GM23338 (cell line): ENCODE data around the gene MAD2L1BP. TPM values are rescaled to one million over a fixed set of nuclear protein-coding genes. Genes with fewer than 3 reads are reported as not detected.

Experiments used
- ATAC-seq: fragments of 200-7000 bp; cut with Tn5 transposase; 3 replicates; pipeline ENCODE4 v1.9.1; 2020
- DNase-seq: peaks from one replicate; pipeline ENCODE4 v3.0.0-alpha.2; 2015; ENCODE audit warnings: low spot score
- H2AFZ ChIP-seq: fragments of 200-600 bp; sonication (generic); 2 replicates; pipeline ENCODE4 v1.8.0; 2016; ENCODE audit warnings: antibody characterized with exemption, mild to moderate bottlenecking, moderate library complexity
- H3F3A ChIP-seq: fragments of 200-600 bp; sonication (generic); replicated peaks from 2 replicates; pipeline ENCODE4 v1.8.0; 2017; ENCODE audit warnings: antibody characterized with exemption, mixed run types, low read depth
- H3K27ac ChIP-seq: fragments of 200-600 bp; sonication (generic); 2 replicates; pipeline ENCODE4 v1.6.1; 2016; ENCODE audit warnings: low read depth
- H3K27me3 ChIP-seq: fragments of 200-600 bp; sonication (generic); 2 replicates; pipeline ENCODE4 v1.8.0; 2016; ENCODE audit warnings: mild to moderate bottlenecking, mixed run types, moderate library complexity; ENCODE audit not compliant: insufficient read depth
- H3K36me3 ChIP-seq: fragments of 200-600 bp; sonication (generic); 2 replicates; pipeline ENCODE4 v1.8.0; 2016; ENCODE audit warnings: mild to moderate bottlenecking; ENCODE audit not compliant: insufficient read depth
- H3K4me1 ChIP-seq: fragments of 200-600 bp; sonication (generic); 2 replicates; pipeline ENCODE4 v1.8.0; 2016; ENCODE audit warnings: mild to moderate bottlenecking, moderate library complexity; ENCODE audit not compliant: insufficient read depth
- H3K4me2 ChIP-seq: fragments of 200-600 bp; sonication (generic); 2 replicates; pipeline ENCODE4 v1.7.1; 2017; ENCODE audit warnings: mixed run types
- H3K4me3 ChIP-seq: fragments of 200-600 bp; sonication (generic); 2 replicates; pipeline ENCODE4 v1.6.1; 2016; ENCODE audit warnings: mixed run types
- H3K79me2 ChIP-seq: fragments of 200-600 bp; sonication (generic); replicated peaks from 2 replicates; pipeline ENCODE4 v1.8.0; 2017; ENCODE audit warnings: mild to moderate bottlenecking; ENCODE audit not compliant: insufficient read depth
- H3K9me2 ChIP-seq: fragments of 200-600 bp; sonication (generic); 2 replicates; pipeline ENCODE4 v1.8.0; 2017; ENCODE audit not compliant: insufficient read depth
- H4K20me1 ChIP-seq: fragments of 200-600 bp; sonication (generic); replicated peaks from 2 replicates; pipeline ENCODE4 v1.8.0; 2017; ENCODE audit warnings: mild to moderate bottlenecking; ENCODE audit not compliant: insufficient read depth
- H3K27ac Mint-ChIP-seq: 2 replicates; pipeline ENCODE4 v1.8.0; 2020; ENCODE audit warnings: inconsistent platforms, mild to moderate bottlenecking, moderate library complexity, mixed read lengths
- H3K27me3 Mint-ChIP-seq: 3 replicates; pipeline ENCODE4 v1.8.0; 2022; ENCODE audit warnings: low read depth, mild to moderate bottlenecking, moderate library complexity, mixed read lengths, inconsistent platforms; ENCODE audit not compliant: insufficient read depth, poor library complexity
- H3K36me3 Mint-ChIP-seq: 3 replicates; pipeline ENCODE4 v1.8.0; 2021; ENCODE audit warnings: low read depth, mild to moderate bottlenecking, inconsistent platforms, moderate library complexity, mixed read lengths
- H3K4me1 Mint-ChIP-seq: 3 replicates; pipeline ENCODE4 v1.8.0; 2020; ENCODE audit warnings: mild to moderate bottlenecking, inconsistent platforms, mixed read lengths
- H3K4me3 Mint-ChIP-seq: 3 replicates; pipeline ENCODE4 v1.8.0; 2021; ENCODE audit warnings: moderate library complexity, mild to moderate bottlenecking, inconsistent platforms, mixed read lengths
- H3K9me3 Mint-ChIP-seq: 3 replicates; pipeline ENCODE4 v1.8.0; 2020; ENCODE audit warnings: moderate library complexity, mild to moderate bottlenecking, inconsistent platforms, mixed read lengths
- CREB1 ChIP-seq: fragments of 250-450 bp; sonication (Bioruptor Pico); IDR thresholded peaks from 2 replicates; pipeline ENCODE4 v1.5.0; 2020; ENCODE audit warnings: low read depth, mild to moderate bottlenecking, moderate library complexity
- CTCF ChIP-seq, 2 experiments: fragments of 200-600 bp in 1 of 2; sonication (generic) in 1 of 2; conservative IDR thresholded peaks; 2 replicates each; pipeline versions ENCODE4 v1.5.1 to v1.6.1; 2016 to 2017; ENCODE audit warnings: antibody characterized with exemption in 2 of 2, low read depth in 2 of 2, mild to moderate bottlenecking in 2 of 2, moderate library complexity in 1 of 2
- ETS1 ChIP-seq: IDR thresholded peaks from 2 replicates; pipeline ENCODE4 v1.6.1; 2016; ENCODE audit warnings: antibody characterized with exemption
- EZH2 ChIP-seq: fragments of 200-600 bp; sonication (generic); IDR thresholded peaks from one replicate; pipeline ENCODE4 v1.8.0; 2017; ENCODE audit warnings: antibody characterized with exemption, mild to moderate bottlenecking, low read depth; ENCODE audit not compliant: unreplicated experiment
- EZH2phosphoT487 ChIP-seq: fragments of 200-600 bp; sonication (generic); IDR thresholded peaks from one replicate; pipeline ENCODE4 v1.8.1; 2018; ENCODE audit warnings: antibody characterized with exemption; ENCODE audit not compliant: unreplicated experiment
- JUNB ChIP-seq: IDR thresholded peaks from one replicate; pipeline ENCODE4 v1.6.1; 2016; ENCODE audit warnings: antibody characterized with exemption; ENCODE audit not compliant: unreplicated experiment
- NANOG ChIP-seq: IDR thresholded peaks from 2 replicates; pipeline ENCODE4 v1.6.1; 2016; ENCODE audit warnings: antibody characterized with exemption, borderline replicate concordance
- POLR2AphosphoS5 ChIP-seq: IDR thresholded peaks from 2 replicates; pipeline ENCODE4 v1.6.1; 2016; ENCODE audit warnings: antibody characterized with exemption, low read depth
- REST ChIP-seq: IDR thresholded peaks from one replicate; pipeline ENCODE4 v1.6.1; 2018; ENCODE audit warnings: antibody characterized with exemption; ENCODE audit not compliant: unreplicated experiment
- STAT1 ChIP-seq: IDR thresholded peaks from one replicate; pipeline ENCODE4 v1.6.1; 2016; ENCODE audit warnings: antibody characterized with exemption; ENCODE audit not compliant: unreplicated experiment
- ZNF114 ChIP-seq: fragments of 250-450 bp; sonication (Bioruptor Pico); IDR thresholded peaks from 2 replicates; pipeline ENCODE4 v1.5.0; 2020; ENCODE audit warnings: mild to moderate bottlenecking, moderate library complexity
- ZNF331 ChIP-seq: fragments of 250-450 bp; sonication (Bioruptor Pico); IDR thresholded peaks from 2 replicates; pipeline ENCODE4 v1.5.0; 2020; ENCODE audit warnings: low read depth, mild to moderate bottlenecking, moderate library complexity
- ZNF462 ChIP-seq: fragments of 250-450 bp; sonication (Bioruptor Pico); IDR thresholded peaks from 2 replicates; pipeline ENCODE4 v1.5.0; 2020; ENCODE audit warnings: mild to moderate bottlenecking, moderate library complexity
- polyA plus RNA-seq: library from polyadenylated mRNA; unstranded; fragments of >200 nt; fragmentation: Nextera tagmentation; extraction: Ambion mirVana; gene quantifications from 2 replicates; pipeline ENCODE4 v1.2.1, GENCODE V29; 2016
- total RNA-seq: library from RNA; depleted of rRNA; stranded (reverse); fragments of >200 nt; shearing (Covaris generic); gene quantifications from 2 replicates; pipeline ENCODE4 v1.2.3, GENCODE V29; 2014

The MAD2L1BP gene
- total and polyA plus RNA-seq, 2 experiments from 2014 or later, result 26.6 to 51.7 TPM

GRCh38 chr6:43665376-43665775 is 29.7 kb downstream of the MAD2L1BP start:
- Mint-ChIP-seq H3K36me3 (peaks cover 1% of the 10 kb centered on the region; the same call in 2 of the 3 replicates), H3K4me3 (no peak overlapping the region), H3K27ac (no peak overlapping the region), H3K9me3 (peaks cover 4% of the 10 kb centered on the region; the same call in 2 of the 3 replicates), H3K27me3 (peaks cover 26% of the 10 kb centered on the region), H3K4me1 (peaks cover 31% of the 10 kb centered on the region)
- ATAC-seq (no peak), DNase-seq (no peak)
- no peaks in the 10 kb centered on the region; the same call in 1 of the 2 replicates for H4K20me1 ChIP-seq
- no peak overlapping the region for H2AFZ ChIP-seq
- H3K4me3 ChIP-seq, result no peak overlapping the region
- no peak overlapping the region for H3K27ac ChIP-seq
- H3K4me2 ChIP-seq, result no peak overlapping the region
- peaks cover 27% of the 10 kb centered on the region for H3K4me1 ChIP-seq
- TF ChIP-seq ETS1 (no peak), POLR2AphosphoS5 (no peak), JUNB (no peak), STAT1 (no peak), EZH2 (no peak), CTCF (conservative IDR thresholded peaks at IDR 0.05; ENCODE audit: low read depth in 2 of 2) (no peak), CREB1 (no peak), ZNF462 (no peak), EZH2phosphoT487 (no peak), ZNF331 (CRISPR knock-in tag) (no peak), ZNF114 (CRISPR knock-in tag) (no peak), NANOG (no peak), REST (no peak)
- peaks cover 18% of the 10 kb centered on the region; the same call in 1 of the 2 replicates for H3F3A ChIP-seq
- no peaks in the 10 kb centered on the region for H3K79me2 ChIP-seq
- H3K27me3 ChIP-seq, result no peaks in the 10 kb centered on the region
- H3K36me3 ChIP-seq, result no peaks in the 10 kb centered on the region
- no peaks in the 10 kb centered on the region for H3K9me2 ChIP-seq
